Bronchus fibroblast of lung (primary cell): Measurements from ENCODE around the gene APOF. TPM values are rescaled to one million over a fixed set of nuclear protein-coding genes. Genes with fewer than 3 reads are reported as not detected.

Experiments
- total RNA-seq: library from RNA; depleted of rRNA; stranded (reverse); fragments of >200 nt; gene quantifications from 2 replicates; pipeline ENCODE4 v1.2.3, GENCODE V29; 2015

The APOF gene, protein sequence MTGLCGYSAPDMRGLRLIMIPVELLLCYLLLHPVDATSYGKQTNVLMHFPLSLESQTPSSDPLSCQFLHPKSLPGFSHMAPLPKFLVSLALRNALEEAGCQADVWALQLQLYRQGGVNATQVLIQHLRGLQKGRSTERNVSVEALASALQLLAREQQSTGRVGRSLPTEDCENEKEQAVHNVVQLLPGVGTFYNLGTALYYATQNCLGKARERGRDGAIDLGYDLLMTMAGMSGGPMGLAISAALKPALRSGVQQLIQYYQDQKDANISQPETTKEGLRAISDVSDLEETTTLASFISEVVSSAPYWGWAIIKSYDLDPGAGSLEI
- not detected in 2 replicates for total RNA-seq

DNA sequence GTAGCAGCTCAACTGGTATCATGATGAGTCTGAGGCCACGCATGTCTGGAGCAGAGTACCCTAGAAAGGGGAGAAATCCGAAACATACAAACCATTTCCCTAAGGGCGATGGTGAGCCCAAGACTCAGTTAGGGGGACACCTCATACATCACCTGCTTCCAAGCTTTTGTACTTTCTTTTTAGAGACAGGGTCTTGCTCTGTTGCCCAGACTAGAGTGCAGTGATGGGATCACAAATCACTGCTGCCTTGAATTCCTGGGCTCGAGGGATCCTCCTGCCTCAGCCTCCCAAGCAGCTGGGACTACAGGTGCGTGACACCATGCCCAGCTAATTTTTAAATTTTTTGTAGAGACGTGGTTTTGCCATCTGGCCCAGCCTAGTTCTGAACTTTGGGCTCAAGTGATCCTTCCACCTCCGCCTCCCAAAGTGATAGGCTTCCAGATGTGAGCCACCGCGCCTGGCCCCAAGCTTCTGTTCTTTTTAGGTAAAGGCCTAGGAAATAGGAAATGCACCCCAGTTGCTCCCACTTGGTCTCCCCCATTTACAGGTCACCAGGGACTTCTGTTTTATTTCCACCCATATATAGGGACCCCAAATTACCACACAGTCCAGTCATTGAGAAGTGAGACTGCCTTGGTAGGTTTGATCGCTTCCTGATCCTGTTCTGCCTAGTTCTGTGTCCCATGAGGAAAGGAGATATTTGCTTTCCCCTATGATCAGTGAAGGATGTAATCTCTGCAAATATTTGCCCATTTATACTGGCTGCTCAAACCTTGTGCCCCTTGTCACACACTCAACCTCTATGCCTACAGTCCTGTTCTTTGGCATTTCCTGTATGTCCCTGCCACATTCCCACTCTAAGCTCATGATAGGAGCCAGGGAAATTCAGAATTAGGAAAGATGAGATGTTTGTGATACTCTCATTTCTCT lies at the start of gene APOF:
Gene APOF, minus strand, starts transcription at position 728 of the 930 bp plus-strand sequence. Its CDS starts 112 bp downstream, at position 616.

DNA sequence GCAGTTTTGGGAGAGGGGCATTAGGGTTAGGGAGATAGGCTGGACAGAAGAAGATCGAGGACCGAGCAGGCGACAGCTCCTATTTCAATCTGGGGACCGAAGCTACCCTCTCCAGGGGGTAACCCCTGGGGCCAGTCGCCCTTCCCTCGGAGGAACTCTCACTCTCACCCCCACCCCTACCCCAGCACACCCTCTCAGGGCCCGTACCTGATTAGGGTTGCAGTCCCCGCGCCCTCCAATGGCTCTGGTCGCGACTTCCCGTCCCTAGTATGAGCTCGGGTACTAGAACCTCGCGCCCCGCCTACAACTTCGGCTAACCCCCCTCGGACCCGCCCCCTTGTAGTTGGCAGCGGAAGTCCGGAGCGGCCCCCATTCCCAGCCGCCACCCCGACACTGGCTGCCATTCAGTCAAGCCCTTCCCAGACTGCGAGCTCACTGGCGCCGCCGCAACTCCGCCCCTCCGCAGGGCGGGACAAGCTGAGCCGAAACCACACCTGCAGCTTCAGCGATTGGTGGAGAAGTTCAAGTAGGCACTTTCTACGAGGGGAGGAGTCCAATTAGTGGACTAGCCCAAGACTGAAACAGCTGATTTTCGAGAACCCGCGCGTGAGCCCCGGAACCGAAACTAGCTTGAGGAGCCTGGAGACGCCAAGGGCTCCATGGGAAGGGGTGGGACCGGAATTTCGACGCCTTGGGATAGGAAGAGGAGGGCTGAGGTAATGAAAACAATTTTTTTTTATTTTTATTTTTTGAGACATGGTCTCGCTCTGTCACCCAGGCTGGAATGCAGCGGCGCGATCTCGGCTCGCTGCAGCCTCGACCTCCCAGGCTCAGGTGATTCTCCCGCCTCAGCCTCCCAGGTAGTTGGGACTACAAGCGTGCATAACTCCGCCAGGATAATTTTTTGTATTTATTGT lies 2.5 kb downstream of the APOF start, which contains the start of gene STAT2:
Gene STAT2, minus strand, starts transcription at position 257 of the 917 bp plus-strand sequence. CDS start 3,536 bp downstream, outside the sequence.

DNA sequence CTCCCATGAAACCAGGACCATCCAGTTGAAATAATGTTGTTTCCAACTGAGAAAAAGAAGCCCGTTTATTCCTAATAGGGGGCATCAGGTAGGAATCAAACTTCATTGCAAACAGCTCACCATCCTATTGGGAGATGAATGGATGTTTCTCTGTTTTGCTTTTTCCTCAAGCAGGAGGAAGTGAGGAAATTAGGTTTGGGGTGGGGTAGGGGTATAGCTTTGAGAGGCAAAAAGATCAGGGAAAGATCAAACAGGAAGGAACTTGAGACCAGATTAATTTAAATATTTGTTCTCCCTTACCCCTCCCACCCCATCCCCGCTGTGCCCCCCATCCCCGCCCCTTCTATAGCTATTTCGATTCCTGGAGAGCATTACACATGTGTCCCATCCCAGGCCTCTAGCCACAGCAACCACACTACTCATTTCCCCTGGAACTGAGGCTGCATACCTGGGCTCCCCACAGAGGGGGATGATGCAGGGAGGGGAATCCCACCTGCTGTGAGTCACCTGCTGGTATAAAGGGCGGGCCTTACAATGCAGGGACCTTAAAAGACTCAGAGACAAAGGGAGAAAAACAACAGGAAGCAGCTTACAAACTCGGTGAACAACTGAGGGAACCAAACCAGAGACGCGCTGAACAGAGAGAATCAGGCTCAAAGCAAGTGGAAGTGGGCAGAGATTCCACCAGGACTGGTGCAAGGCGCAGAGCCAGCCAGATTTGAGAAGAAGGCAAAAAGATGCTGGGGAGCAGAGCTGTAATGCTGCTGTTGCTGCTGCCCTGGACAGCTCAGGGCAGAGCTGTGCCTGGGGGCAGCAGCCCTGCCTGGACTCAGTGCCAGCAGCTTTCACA lies 24.1 kb downstream of the APOF start, which contains the start of gene IL23A:
Gene IL23A, plus strand, starts transcription at position 577 of the 850 bp plus-strand sequence. Its CDS starts 161 bp downstream, at position 738.

DNA sequence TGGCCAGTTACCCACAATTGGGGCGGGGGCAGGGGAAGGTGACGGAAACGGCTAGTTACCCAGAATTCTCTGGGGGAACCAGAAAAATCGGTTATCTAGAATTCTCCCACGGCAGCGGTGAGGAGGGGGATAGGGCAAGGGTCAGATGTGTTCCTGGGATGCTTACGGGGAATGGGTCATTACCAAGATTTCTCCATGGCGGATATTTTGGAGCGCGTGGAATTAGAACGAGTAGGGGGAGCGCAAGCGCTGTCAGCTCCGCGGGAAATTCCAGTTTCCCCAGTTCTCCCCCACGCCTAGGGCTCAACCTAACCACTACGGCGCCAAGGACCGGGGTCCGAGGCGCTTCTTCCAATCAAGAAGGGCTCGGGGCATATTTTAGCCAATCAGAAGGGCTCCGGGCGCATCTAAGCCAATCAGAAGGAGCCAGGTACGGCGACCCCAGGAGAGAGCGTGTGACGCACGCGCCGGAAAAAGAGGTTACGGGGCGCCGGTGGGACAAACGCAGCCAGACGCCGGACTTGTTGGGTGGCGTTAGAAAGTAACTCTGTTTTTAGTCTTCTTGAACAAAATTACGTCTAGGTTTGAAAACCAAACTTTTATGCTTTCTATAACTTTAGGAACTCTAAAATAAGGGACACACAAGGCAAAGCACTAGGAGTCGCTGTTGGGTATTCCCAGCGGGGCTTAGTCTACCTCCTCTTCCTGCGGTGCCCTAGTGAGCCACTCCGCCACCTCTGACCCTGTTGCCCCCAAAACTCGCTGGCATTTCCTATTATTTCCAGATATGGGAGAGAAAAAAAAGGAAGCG lies 28.8 kb downstream of the APOF start, which contains the start of gene PAN2:
Gene PAN2, minus strand, starts transcription at position 322 of the 811 bp plus-strand sequence. CDS start 906 bp downstream, outside the sequence.

DNA sequence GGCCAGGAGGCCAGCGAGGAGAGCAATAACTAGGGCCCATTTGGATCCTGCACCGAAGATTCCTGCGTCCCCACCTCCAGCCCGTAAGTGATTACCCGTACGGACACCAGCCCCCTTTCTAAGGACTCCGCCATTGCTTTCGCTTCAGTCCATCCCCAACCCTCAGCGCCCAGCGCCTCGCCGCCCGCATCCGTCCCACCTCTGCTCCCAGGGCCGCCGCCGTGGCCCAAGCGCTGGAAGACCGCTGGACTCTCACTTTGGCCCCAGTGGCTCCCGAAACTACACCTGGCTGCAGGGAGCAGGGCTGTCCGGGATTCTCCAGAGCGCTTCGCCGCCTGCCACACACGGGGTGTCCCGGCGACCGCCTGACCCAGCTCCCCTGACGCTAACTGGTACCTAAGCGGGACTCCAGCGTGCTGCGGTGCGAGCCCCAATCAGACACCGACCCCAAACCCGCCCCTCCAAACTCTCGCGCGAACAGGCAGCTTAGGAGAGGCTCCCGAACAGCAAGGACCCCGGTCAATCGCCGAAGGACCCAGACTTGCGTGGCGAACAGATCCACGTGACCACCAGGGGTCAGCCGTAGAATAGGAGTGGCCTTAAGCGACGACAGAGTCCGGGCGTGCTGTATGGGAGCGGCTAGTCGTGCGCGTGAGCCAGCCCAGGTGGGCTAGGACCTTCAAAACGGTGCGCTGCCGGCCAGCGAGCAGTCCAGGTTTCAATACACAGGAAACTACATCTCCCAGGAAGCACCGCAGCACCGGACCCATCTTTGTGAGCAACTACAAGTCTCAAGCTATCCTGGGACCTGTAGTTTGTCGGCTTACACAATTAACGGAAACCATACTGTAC lies 46.8 kb downstream of the APOF start, which contains the start of gene CNPY2:
Gene CNPY2, minus strand, starts transcription at position 367 of the 852 bp plus-strand sequence. CDS start 771 bp downstream, outside the sequence.

Other genes with a start within 250 kb of the APOF start
- 2,695 and 3,059 TPM in 2 replicates for gene RPL41, start 246.2 kb downstream of the APOF start, total RNA-seq
- 3.3 and 4.4 TPM in 2 replicates for gene ZC3H10, start 244.6 kb downstream of the APOF start, total RNA-seq
- 249 and 252 TPM in 2 replicates for gene ESYT1, start 234.6 kb downstream of the APOF start, total RNA-seq
- gene MYL6B, start 210.3 kb downstream of the APOF start, total RNA-seq, result 101 and 114 TPM in 2 replicates
- 2,547 and 2,551 TPM in 2 replicates for gene MYL6, start 204.5 kb downstream of the APOF start, total RNA-seq
- 32.6 and 33.3 TPM in 2 replicates for gene SMARCC2, start 173.4 kb downstream of the APOF start, total RNA-seq
- 56.3 and 58.7 TPM in 2 replicates for gene RNF41, start 140.9 kb downstream of the APOF start, total RNA-seq
- 53.5 and 63.5 TPM in 2 replicates for gene NABP2, start 138.5 kb downstream of the APOF start, total RNA-seq
- 0.15 TPM in 1 of 2 replicates, not detected in the other for gene SLC39A5, start 132.8 kb downstream of the APOF start, total RNA-seq
- 10.9 and 15.1 TPM in 2 replicates for gene ANKRD52, start 104.5 kb downstream of the APOF start, total RNA-seq
- 7.1 and 7.3 TPM in 2 replicates for gene COQ10A, start 95.9 kb downstream of the APOF start, total RNA-seq
- gene CS, start 62.5 kb downstream of the APOF start, total RNA-seq, result 123 and 126 TPM in 2 replicates
- 63.4 and 79.1 TPM in 2 replicates for gene CNPY2, start 46.9 kb downstream of the APOF start, total RNA-seq
- 14.6 TPM in 2 replicates for gene PAN2, start 28.9 kb downstream of the APOF start, total RNA-seq
- 0.15 TPM in 1 of 2 replicates, not detected in the other for gene IL23A, start 24.0 kb downstream of the APOF start, total RNA-seq
- gene STAT2, start 2.8 kb downstream of the APOF start, total RNA-seq, result 78.0 and 79.9 TPM in 2 replicates
- 22.7 and 24.5 TPM in 2 replicates for gene TIMELESS, start 86.6 kb upstream of the APOF start, total RNA-seq
- not detected in 2 replicates for gene MIP, start 91.8 kb upstream of the APOF start, total RNA-seq
- 1.2 and 1.3 TPM in 2 replicates for gene SPRYD4, start 105.7 kb upstream of the APOF start, total RNA-seq
- gene GLS2, start 125.3 kb upstream of the APOF start, total RNA-seq, result under 0.01 TPM in 2 replicates
- 12.2 and 12.6 TPM in 2 replicates for gene RBMS2, start 159.0 kb upstream of the APOF start, total RNA-seq